ENCODE data around the gene ALS2.
"Not testable (repeated sequence)": the region's sequence is repeated elsewhere in the genome, so short reads cannot be mapped to it uniquely, and the experiment has no call there.

ALS2 gene

GRCh38 chr2:201671205-201671604, 109.5 kb downstream of the ALS2 start:
- not testable (repeated sequence) for DNase-seq

- DNase-seq: no peak
Measured at GRCh38 chr2:201669865-201670264, 110.9 kb downstream of the ALS2 start.

- DNase-seq: no peak
Measured at GRCh38 chr2:201668402-201668910, 112.3 kb downstream of the ALS2 start.

GRCh38 chr2:201664334-201664733, 116.4 kb downstream of the ALS2 start:
- DNase-seq: no peak

GRCh38 chr2:201661366-201661765, 119.4 kb downstream of the ALS2 start:
- DNase-seq: no peak

- DNase-seq: no peak
Measured at GRCh38 chr2:201660293-201660895, 120.3 kb downstream of the ALS2 start.

- DNase-seq: no peak
Measured at GRCh38 chr2:201656740-201657139, 124.0 kb downstream of the ALS2 start.

GRCh38 chr2:201656102-201656501, 124.6 kb downstream of the ALS2 start:
- DNase-seq: no peak

- no peak for DNase-seq
Measured at GRCh38 chr2:201654616-201655384, 125.9 kb downstream of the ALS2 start.

- no peak for DNase-seq
Measured at GRCh38 chr2:201653221-201653620, 127.5 kb downstream of the ALS2 start.
